ENCODE results near the gene DLG2. TPM values are rescaled to one million over a fixed set of nuclear protein-coding genes. Genes with fewer than 3 reads are reported as not detected.
"Not testable (repeated sequence)": the region's sequence is repeated elsewhere in the genome, so short reads cannot be mapped to it uniquely, and the experiment has no call there.

The DLG2 gene
- polyA plus RNA-seq, 1 donor: 8.1 TPM

DNA sequence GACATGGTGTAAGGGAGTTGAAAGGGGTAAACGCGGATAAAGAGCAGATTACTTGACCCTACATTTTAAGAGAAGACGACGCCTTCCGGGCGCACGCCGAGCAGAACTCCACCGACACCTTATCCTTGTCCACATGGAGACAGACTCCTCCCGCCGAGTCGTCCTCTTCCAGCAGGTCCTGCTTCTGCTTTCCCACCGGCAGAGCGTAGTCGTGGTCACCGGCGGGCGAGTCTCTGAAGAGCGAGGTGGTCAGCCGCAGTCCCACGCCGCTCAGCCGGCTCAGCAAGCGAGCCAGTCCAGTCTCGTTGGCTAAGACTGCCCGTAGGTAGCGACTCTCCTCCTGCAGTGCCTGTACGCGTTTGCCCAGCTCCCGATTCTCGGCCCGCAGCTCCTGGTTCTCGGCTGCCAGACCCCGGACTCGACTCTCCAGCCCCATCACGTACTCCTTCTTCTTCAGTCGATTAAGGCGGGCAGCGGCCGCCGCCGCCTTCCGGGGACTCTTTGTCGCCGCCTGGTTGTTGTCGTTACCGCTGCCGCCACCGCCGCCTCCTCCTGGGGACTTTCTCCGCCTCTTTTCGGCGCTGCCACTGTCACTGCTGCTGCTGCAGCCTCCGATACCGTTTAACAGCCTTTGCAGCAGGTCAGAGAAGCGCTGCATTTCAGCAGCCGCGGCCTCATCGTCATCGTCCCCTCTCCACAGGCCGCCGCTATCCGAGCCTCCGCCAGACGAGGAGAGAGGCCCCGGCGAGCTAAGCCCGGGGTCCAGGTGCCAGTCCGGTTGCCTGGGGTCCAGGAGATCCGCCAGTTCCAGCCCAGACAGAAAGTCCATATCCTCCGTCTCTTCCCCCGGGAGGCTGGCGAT, 36.8 kb upstream of the DLG2 start:
- WGBS (ENCODE audit: insufficient coverage, low lambda C conversion rate): no CpG with 5 or more reads among the region's 73 CpGs
- peaks cover 9% of the 10 kb centered on the region for H3K4me1 ChIP-seq (ENCODE audit: control insufficient read depth, insufficient read depth, low read length)
- H3K4me3 ChIP-seq (ENCODE audit: low read length): peak overlapping the region; percentile 98
- H3K27ac ChIP-seq (ENCODE audit: low read length): peak overlapping the region; percentile 99
- no peaks in the 10 kb centered on the region for H3K27me3 ChIP-seq (ENCODE audit: control insufficient read depth, insufficient read depth, low read length)
- DNase-seq: peak; percentile 76 to 87
- no peaks in the 10 kb centered on the region for H3K9me3 ChIP-seq (ENCODE audit: control insufficient read depth, low read depth, low read length)
- peaks cover 13% of the 10 kb centered on the region for H3K36me3 ChIP-seq (ENCODE audit: control insufficient read depth, insufficient read depth, low read length)

DNA sequence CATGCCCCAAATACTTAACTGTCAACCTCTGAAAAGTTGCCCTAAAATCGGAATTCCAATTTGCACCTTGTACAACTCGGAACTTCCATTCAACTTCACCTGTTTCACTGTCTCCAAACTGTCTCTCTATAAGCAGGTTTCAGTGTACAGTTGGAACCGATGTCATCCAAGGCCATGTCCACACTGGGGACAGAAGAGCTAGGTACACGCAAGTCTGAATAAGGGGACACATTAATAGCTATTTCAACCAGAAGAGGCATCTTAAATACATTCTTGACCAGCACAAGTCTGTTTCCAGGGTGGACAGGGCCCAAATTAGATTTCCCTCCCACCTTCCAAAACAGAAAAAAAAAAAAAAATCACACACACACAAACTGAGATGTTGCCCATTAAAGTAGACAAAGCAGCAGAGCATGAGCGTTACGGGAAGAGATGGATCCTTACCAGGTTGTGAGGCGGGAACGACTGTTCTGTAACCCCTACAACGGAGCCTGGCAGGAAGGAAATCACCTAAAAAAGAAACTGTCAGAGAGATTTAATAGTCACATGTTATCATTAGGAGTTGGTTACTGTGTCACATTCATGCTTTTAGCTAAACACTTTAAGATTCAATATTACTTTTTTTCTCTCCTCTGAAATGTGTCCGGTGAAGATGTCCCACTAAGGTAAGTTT, 36.1 kb upstream of the DLG2 start:
- 0% methylated on average over 3 of the region's 10 CpGs for WGBS (ENCODE audit: insufficient coverage, low lambda C conversion rate)
- Histone ChIP-seq H3K4me1 (ENCODE audit: control insufficient read depth, insufficient read depth, low read length) (peaks cover 9% of the 10 kb centered on the region), H3K4me3 (ENCODE audit: low read length) (peak overlapping the region; percentile 98), H3K9me3 (ENCODE audit: control insufficient read depth, low read depth, low read length) (no peaks in the 10 kb centered on the region), H3K27me3 (ENCODE audit: control insufficient read depth, insufficient read depth, low read length) (no peaks in the 10 kb centered on the region), H3K27ac (ENCODE audit: low read length) (peak overlapping the region; percentile 99), H3K36me3 (ENCODE audit: control insufficient read depth, insufficient read depth, low read length) (peaks cover 13% of the 10 kb centered on the region)
- DNase-seq: peak in 1 of 2 donors; percentile 30

DNA sequence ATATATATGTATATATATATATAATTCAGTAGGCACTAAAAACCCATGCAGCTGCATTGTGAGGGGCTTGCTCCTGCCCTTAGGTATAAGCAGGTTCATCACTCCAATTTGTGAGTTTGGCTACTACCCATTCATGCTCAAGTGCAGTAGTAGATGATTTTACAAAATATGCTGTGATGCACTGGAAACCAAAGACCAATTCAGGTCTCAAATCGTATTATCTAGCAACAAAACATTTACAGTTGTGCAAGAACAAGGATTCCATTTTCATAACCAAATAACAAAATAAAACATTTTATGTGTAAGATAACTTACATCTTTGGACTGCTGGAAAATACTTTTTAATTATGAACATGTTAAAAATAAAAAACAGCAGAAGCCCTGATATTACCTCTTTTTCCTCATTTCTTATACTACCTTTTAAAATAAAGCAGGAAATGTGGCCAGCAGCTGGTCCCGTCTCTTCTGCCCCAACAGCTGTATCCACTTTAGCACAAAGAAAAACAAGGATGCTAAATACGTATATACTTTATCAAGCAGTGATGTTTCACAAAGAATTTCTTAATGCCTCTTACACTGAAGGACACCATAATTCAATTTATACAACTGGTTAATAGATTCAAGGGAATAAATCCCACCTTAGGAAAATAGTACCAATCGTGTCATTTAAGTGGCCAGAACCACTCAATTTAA, 35.0 kb upstream of the DLG2 start:
- 7% methylated on average over 3 of the region's 4 CpGs for WGBS (ENCODE audit: insufficient coverage, low lambda C conversion rate)
- Histone ChIP-seq H3K9me3 (ENCODE audit: control insufficient read depth, low read depth, low read length) (no peaks in the 10 kb centered on the region), H3K4me1 (ENCODE audit: control insufficient read depth, insufficient read depth, low read length) (peaks cover 9% of the 10 kb centered on the region), H3K27ac (ENCODE audit: low read length) (no peak overlapping the region), H3K36me3 (ENCODE audit: control insufficient read depth, insufficient read depth, low read length) (peaks cover 18% of the 10 kb centered on the region), H3K27me3 (ENCODE audit: control insufficient read depth, insufficient read depth, low read length) (no peaks in the 10 kb centered on the region), H3K4me3 (ENCODE audit: low read length) (peak overlapping the region; percentile 98)
- no peak for DNase-seq

DNA sequence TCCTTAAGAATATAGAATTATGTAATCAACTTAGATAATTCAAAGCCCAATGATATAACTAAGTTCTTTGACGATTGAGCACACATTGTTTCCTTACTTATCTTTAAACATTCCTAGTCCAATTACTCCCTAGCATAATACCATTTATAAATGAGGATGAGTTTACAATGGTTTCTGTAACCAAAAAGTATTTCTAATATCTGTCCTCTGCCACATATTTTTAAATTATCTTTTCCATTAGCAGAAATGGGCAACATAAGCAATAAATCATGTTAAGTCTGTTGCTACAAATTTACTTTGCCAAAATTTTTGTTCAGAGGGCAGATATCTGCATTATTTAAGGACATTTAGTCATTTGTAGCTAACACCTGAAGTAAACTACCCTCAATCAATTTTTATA, 31.0 kb upstream of the DLG2 start:
- H3K4me1 ChIP-seq (ENCODE audit: control insufficient read depth, insufficient read depth, low read length): peaks cover 6% of the 10 kb centered on the region
- no CpG with 5 or more reads among the region's 1 CpG for WGBS (ENCODE audit: insufficient coverage, low lambda C conversion rate)
- H3K9me3 ChIP-seq (ENCODE audit: control insufficient read depth, low read depth, low read length): no peaks in the 10 kb centered on the region
- H3K36me3 ChIP-seq (ENCODE audit: control insufficient read depth, insufficient read depth, low read length): peaks cover 31% of the 10 kb centered on the region
- H3K27me3 ChIP-seq (ENCODE audit: control insufficient read depth, insufficient read depth, low read length): no peaks in the 10 kb centered on the region
- H3K27ac ChIP-seq (ENCODE audit: low read length): no peak overlapping the region
- DNase-seq: no peak
- H3K4me3 ChIP-seq (ENCODE audit: low read length): no peak overlapping the region

DNA sequence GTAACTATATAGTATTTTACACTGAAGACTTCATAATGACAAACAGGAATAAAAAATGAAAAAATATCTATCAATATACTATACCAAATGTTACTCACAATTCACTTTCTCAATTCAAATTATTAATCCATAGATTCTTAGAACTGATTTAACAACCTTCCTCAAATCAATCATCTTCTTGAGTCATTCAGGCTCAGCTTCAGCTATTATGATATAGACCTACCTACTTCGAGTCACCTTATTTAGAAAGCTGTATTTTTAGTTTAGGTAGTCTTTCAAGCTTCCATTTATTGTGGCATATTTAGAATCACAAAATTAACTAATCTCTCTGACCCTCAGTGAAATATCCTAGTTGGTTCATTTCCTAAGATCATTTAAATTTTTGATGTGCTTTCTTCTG, 29.6 kb upstream of the DLG2 start:
- Histone ChIP-seq H3K9me3 (ENCODE audit: control insufficient read depth, low read depth, low read length) (no peaks in the 10 kb centered on the region), H3K4me3 (ENCODE audit: low read length) (no peak overlapping the region), H3K27ac (ENCODE audit: low read length) (no peak overlapping the region), H3K36me3 (ENCODE audit: control insufficient read depth, insufficient read depth, low read length) (peaks cover 26% of the 10 kb centered on the region), H3K27me3 (ENCODE audit: control insufficient read depth, insufficient read depth, low read length) (no peaks in the 10 kb centered on the region), H3K4me1 (ENCODE audit: control insufficient read depth, insufficient read depth, low read length) (peaks cover 6% of the 10 kb centered on the region)
- WGBS (ENCODE audit: insufficient coverage, low lambda C conversion rate): no CpG with 5 or more reads among the region's 1 CpG
- no peak for DNase-seq

DNA sequence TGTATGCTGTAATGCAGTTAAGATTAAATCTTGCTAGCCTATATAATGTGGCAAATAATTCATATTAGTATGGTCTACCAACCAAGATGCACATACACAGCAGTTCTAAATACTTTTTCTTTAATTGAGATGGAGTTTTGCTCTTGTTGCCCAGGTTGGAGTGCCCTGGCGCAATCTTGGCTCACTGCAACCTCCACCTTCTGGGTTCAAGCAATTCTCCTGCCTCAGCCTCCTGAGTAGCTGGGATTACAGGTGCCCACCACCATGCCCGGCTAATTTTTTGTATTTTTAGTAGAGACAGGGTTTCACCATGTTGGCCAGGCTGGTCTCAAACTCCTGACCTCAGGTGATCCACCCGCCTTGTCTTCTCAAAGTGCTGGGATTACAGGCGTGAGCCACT, 27.2 kb upstream of the DLG2 start:
- DNase-seq; H3K27me3 ChIP-seq (ENCODE audit: control insufficient read depth, insufficient read depth, low read length); H3K27ac ChIP-seq (ENCODE audit: low read length); H3K4me3 ChIP-seq (ENCODE audit: low read length); H3K4me1 ChIP-seq (ENCODE audit: control insufficient read depth, insufficient read depth, low read length); H3K9me3 ChIP-seq (ENCODE audit: control insufficient read depth, low read depth, low read length): not testable (repeated sequence)
- H3K36me3 ChIP-seq (ENCODE audit: control insufficient read depth, insufficient read depth, low read length): peaks cover 24% of the 10 kb centered on the region
- no CpG with 5 or more reads among the region's 4 CpGs for WGBS (ENCODE audit: insufficient coverage, low lambda C conversion rate)

DNA sequence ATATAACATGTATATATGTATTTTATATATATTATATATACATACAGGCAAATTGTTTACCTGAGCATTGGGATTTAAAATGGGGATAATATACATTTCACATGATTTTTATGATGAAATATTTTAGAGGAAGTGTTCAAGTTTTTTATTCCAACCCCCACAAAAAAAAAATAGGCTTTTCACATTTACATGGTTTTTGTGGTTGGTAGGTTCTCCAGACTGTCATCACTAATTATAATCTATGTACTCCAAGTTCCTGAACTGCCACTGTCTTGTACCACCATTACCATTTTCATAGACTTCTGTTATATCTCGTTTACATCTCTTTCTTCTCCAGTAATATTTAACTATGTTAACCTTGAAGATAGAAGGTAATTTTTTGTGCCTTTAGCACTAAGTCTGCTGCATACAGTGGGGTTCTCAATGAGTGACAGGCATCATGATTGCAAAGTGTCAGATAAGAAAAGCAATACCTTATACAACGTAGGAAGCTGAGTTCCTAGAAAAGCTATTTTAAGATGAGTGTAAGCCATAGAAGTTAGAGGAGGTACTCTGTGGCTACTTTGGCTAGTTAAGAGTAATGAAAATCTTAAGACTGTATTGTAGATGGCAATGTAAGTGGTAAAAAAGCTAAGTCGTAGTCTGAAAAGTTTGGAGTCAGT, 25.8 kb upstream of the DLG2 start:
- peaks cover 24% of the 10 kb centered on the region for H3K36me3 ChIP-seq (ENCODE audit: control insufficient read depth, insufficient read depth, low read length)
- H3K4me3 ChIP-seq (ENCODE audit: low read length): no peak overlapping the region
- H3K27me3 ChIP-seq (ENCODE audit: control insufficient read depth, insufficient read depth, low read length): no peaks in the 10 kb centered on the region
- H3K4me1 ChIP-seq (ENCODE audit: control insufficient read depth, insufficient read depth, low read length): peaks cover 6% of the 10 kb centered on the region
- H3K27ac ChIP-seq (ENCODE audit: low read length): no peak overlapping the region
- DNase-seq: no peak
- 80% methylated on average over 1 of the region's 3 CpGs for WGBS (ENCODE audit: insufficient coverage, low lambda C conversion rate)
- no peaks in the 10 kb centered on the region for H3K9me3 ChIP-seq (ENCODE audit: control insufficient read depth, low read depth, low read length)

DNA sequence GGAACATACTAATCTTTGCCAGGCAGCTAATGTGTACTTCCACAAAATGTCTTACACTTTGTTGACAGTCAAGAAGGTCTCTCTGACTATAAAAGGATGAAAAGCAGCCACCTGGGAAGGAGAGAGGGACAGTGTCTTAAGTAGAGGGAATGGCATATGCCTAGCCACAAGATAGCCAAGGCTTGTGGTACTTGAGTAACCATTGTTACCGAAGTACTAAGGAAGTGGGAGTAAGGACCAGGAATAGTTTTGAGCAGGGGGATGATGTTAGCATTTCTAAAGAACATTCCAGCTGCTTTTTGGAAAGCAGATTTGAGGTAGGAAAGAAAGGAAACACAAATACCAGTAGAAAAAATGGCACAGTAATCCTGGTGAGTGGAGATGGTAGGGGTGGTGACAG, 24.0 kb upstream of the DLG2 start:
- no peak for DNase-seq
- WGBS (ENCODE audit: insufficient coverage, low lambda C conversion rate): 80% methylated on average over 1 of the region's 1 CpG
- H3K9me3 ChIP-seq (ENCODE audit: control insufficient read depth, low read depth, low read length): no peaks in the 10 kb centered on the region
- H3K4me1 ChIP-seq (ENCODE audit: control insufficient read depth, insufficient read depth, low read length): peaks cover 8% of the 10 kb centered on the region
- no peak overlapping the region for H3K4me3 ChIP-seq (ENCODE audit: low read length)
- peaks cover 12% of the 10 kb centered on the region for H3K36me3 ChIP-seq (ENCODE audit: control insufficient read depth, insufficient read depth, low read length)
- no peaks in the 10 kb centered on the region for H3K27me3 ChIP-seq (ENCODE audit: control insufficient read depth, insufficient read depth, low read length)
- no peak overlapping the region for H3K27ac ChIP-seq (ENCODE audit: low read length)

DNA sequence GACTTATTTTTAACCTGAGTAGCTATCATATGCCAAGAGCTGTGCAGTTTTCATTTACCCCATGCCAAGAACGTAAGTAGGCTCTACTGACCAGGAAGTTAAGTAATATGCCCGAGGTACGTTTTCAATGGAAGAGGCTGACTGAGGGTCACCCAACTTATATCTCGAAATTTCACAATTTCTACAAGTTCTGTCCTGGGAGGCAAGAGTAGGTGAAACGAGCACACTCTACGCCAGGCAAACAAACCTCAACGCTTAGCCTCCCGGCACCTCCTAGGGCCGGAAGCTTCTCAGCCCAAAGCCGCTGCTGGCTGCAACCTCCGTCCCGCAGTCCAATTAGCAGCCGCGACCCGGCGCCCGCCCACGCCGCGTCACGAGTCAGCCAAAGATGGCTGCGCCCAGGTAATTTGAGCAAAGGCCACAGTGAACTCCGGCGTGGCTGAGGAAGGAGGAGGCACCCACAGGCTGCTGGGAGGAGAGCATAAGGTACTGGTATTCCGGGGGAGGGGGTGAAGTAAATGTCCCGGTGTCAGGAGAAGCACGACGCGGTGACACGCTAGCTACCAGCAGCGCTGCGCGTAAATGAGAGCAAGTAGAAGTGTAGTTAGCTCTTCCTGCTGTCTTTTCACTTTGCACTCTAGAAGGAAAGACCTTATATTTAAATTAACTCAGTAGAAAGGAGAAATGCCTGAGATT, 20.6 kb upstream of the DLG2 start, which contains the start of gene TMEM126A:
TMEM126A (plus strand) TSS at position 364 of the 696 bp plus-strand sequence. CDS start 2,289 bp downstream, outside the sequence.
- peaks cover 5% of the 10 kb centered on the region for H3K36me3 ChIP-seq (ENCODE audit: control insufficient read depth, insufficient read depth, low read length)
- H3K27ac ChIP-seq (ENCODE audit: low read length): peak within 1 kb of the TSS; percentile 86
- DNase-seq: peak; percentile 88 to 96
- no CpG with 5 or more reads among the region's 33 CpGs for WGBS (ENCODE audit: insufficient coverage, low lambda C conversion rate)
- no peaks in the 10 kb centered on the region for H3K9me3 ChIP-seq (ENCODE audit: control insufficient read depth, low read depth, low read length)
- no peaks in the 10 kb centered on the region for H3K27me3 ChIP-seq (ENCODE audit: control insufficient read depth, insufficient read depth, low read length)
- H3K4me1 ChIP-seq (ENCODE audit: control insufficient read depth, insufficient read depth, low read length): peaks cover 29% of the 10 kb centered on the region
- peak within 1 kb of the TSS; percentile 71 for H3K4me3 ChIP-seq (ENCODE audit: low read length)
